HL-60 (cell line): ENCODE measurements around the gene ZNF341.

Source experiments
- DNase-seq, 2 experiments: peaks; one replicate each; pipeline ENCODE4 v3.0.0-alpha.2; 2010 to 2020; ENCODE audit warnings: low read depth in 1 of 2, low spot score in 1 of 2
- H3K27ac ChIP-seq: fragments of 250-450 bp; sonication (Bioruptor Pico); replicated peaks from 2 replicates; pipeline ENCODE4 v1.5.1; 2020; ENCODE audit warnings: mild to moderate bottlenecking, moderate library complexity
- H3K27me3 ChIP-seq: fragments of 250-450 bp; sonication (Bioruptor Pico); 2 replicates; pipeline ENCODE4 v1.5.1; 2021; ENCODE audit warnings: mild to moderate bottlenecking, moderate library complexity; ENCODE audit not compliant: insufficient read depth, poor library complexity, severe bottlenecking
- H3K4me3 ChIP-seq: replicated peaks from 2 replicates; pipeline ENCODE4 v1.5.1; 2011; ENCODE audit warnings: mild to moderate bottlenecking, control low read depth, low read length; ENCODE audit not compliant: insufficient read depth
- CTCF ChIP-seq: IDR thresholded peaks from one replicate; pipeline ENCODE4 v1.5.1; 2011; ENCODE audit warnings: low read length, control low read depth, inconsistent platforms; ENCODE audit not compliant: insufficient read depth
- GABPA ChIP-seq: IDR thresholded peaks from 2 replicates; pipeline ENCODE4 v1.6.1; 2012; ENCODE audit warnings: low read depth
- POLR2AphosphoS5 ChIP-seq: IDR thresholded peaks from 2 replicates; pipeline ENCODE4 v1.6.1; 2012; ENCODE audit warnings: low read depth
- REST ChIP-seq: IDR thresholded peaks from 2 replicates; pipeline ENCODE4 v1.6.1; 2012; ENCODE audit warnings: low read depth; ENCODE audit not compliant: insufficient replicate concordance
- SPI1 ChIP-seq: IDR thresholded peaks from 2 replicates; pipeline ENCODE4 v1.6.1; 2012; ENCODE audit warnings: low read depth, mild to moderate bottlenecking, borderline replicate concordance

The ZNF341 gene

GRCh38 chr20:33693741-33694638 is 37.8 kb upstream of the ZNF341 start:
- TF ChIP-seq REST: no peak
- no peak for TF ChIP-seq POLR2AphosphoS5
- no peak for TF ChIP-seq SPI1
- no peak for TF ChIP-seq CTCF
- TF ChIP-seq GABPA: no peak
- H3K4me3 ChIP-seq: no peak overlapping the region
- no peak for DNase-seq
- H3K27ac ChIP-seq: no peak overlapping the region
- no peaks in the 10 kb centered on the region for H3K27me3 ChIP-seq

GRCh38 chr20:33694639-33695012 is 37.2 kb upstream of the ZNF341 start:
- TF ChIP-seq SPI1 (no peak), CTCF (no peak), REST (no peak), GABPA (no peak), POLR2AphosphoS5 (no peak)
- H3K27ac ChIP-seq: no peak overlapping the region
- no peak overlapping the region for H3K4me3 ChIP-seq
- no peaks in the 10 kb centered on the region for H3K27me3 ChIP-seq
- no peak for DNase-seq

GRCh38 chr20:33696448-33696847 is 35.3 kb upstream of the ZNF341 start:
- TF ChIP-seq POLR2AphosphoS5 (no peak), GABPA (no peak), CTCF (no peak), SPI1 (no peak), REST (no peak)
- DNase-seq: no peak
- no peak overlapping the region for H3K27ac ChIP-seq
- H3K27me3 ChIP-seq: no peaks in the 10 kb centered on the region
- no peak overlapping the region for H3K4me3 ChIP-seq
